Calu3 (cell line): ENCODE data around the gene KRT32. TPM values are rescaled to one million over a fixed set of nuclear protein-coding genes. Genes with fewer than 3 reads are reported as not detected.

Experiments used
- BruUV-seq: library from RNA; stranded (reverse); fragments of 400-500 nt; replicated peaks from 2 replicates; lab custom pipeline; 2021; lab: Mats Ljungman, UMichigan
- CTCF ChIA-PET: fragments of 300-600 bp; sonication (Branson Sonifier 250); formaldehyde crosslinking; loops from one replicate; lab custom pipeline; 2022; ENCODE audit warnings: antibody characterized with exemption; lab: Charles Lee
- DNase-seq: peaks from one replicate; pipeline ENCODE4 v3.0.0; 2022
- H3K27ac Mint-ChIP-seq: one replicate; pipeline ENCODE4 v1.8.0; 2022; ENCODE audit warnings: mixed read lengths; ENCODE audit not compliant: unreplicated experiment
- H3K27me3 Mint-ChIP-seq: one replicate; pipeline ENCODE4 v1.8.0; 2022; ENCODE audit warnings: mixed read lengths; ENCODE audit not compliant: unreplicated experiment
- H3K36me3 Mint-ChIP-seq: one replicate; pipeline ENCODE4 v1.8.0; 2022; ENCODE audit warnings: mild to moderate bottlenecking, moderate library complexity, mixed read lengths; ENCODE audit not compliant: insufficient read depth, unreplicated experiment
- H3K4me1 Mint-ChIP-seq: one replicate; pipeline ENCODE4 v1.8.0; 2022; ENCODE audit warnings: mild to moderate bottlenecking, low read depth, mixed read lengths; ENCODE audit not compliant: unreplicated experiment
- H3K4me3 Mint-ChIP-seq: one replicate; pipeline ENCODE4 v1.8.0; 2022; ENCODE audit warnings: mild to moderate bottlenecking, low read depth, moderate library complexity, mixed read lengths; ENCODE audit not compliant: unreplicated experiment
- H3K9me3 Mint-ChIP-seq: one replicate; pipeline ENCODE4 v1.8.0; 2022; ENCODE audit warnings: low read depth, mixed read lengths; ENCODE audit not compliant: unreplicated experiment
- intact Hi-C: fragments of 100-400 bp; cut with micrococcal nuclease; formaldehyde crosslinking; loops from one replicate; pipeline ENCODE4 v1.10.0; 2022; ENCODE audit not compliant: unreplicated experiment
- total RNA-seq: library from RNA; stranded (reverse); gene quantifications from 2 replicates; pipeline ENCODE4 v1.2.3, GENCODE V29; 2022
- TF ChIP-seq, protein P1 (sequence below): fragments of 200-600 bp; IDR thresholded peaks from one replicate; pipeline ENCODE4 v1.8.0; 2022; ENCODE audit warnings: antibody characterized with exemption; ENCODE audit not compliant: unreplicated experiment

Gene KRT32
- total RNA-seq, 1 experiment from 2014 or later = not detected

DNA sequence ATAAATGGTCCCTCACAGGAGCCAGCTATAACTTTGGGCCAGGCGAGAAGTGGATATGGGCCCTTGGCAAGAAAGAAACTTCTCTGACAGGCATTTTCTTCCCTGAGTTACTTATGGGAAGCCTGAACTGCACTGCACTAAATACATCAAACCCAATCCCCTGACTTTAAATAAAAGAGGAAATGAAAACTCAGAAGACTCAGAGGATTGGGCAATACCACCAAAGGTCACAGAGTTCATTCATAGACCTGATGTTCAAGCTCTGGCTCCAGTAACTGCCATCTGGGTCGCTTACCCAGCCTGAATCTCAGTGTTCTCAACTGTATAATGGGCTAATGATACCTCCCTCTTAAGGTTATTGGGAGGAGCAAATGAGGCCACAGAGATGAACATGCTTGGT is 12.9 kb upstream of the KRT32 start:
- no peaks in the 10 kb centered on the region for H3K36me3 Mint-ChIP-seq
- no peak for DNase-seq
- H3K4me1 Mint-ChIP-seq = no peaks in the 10 kb centered on the region
- no TSS peak for BruUV-seq
- CTCF ChIA-PET = interaction anchor here (1.2 kb wide), 1 partner anchor 10 kb away, joined by 3 read pairs; no protein-coding TSS in a partner anchor
- intact Hi-C loops = no loop called here
- H3K4me3 Mint-ChIP-seq = no peak overlapping the region
- no peak overlapping the region for H3K27ac Mint-ChIP-seq
- TF ChIP-seq, protein P1, sequence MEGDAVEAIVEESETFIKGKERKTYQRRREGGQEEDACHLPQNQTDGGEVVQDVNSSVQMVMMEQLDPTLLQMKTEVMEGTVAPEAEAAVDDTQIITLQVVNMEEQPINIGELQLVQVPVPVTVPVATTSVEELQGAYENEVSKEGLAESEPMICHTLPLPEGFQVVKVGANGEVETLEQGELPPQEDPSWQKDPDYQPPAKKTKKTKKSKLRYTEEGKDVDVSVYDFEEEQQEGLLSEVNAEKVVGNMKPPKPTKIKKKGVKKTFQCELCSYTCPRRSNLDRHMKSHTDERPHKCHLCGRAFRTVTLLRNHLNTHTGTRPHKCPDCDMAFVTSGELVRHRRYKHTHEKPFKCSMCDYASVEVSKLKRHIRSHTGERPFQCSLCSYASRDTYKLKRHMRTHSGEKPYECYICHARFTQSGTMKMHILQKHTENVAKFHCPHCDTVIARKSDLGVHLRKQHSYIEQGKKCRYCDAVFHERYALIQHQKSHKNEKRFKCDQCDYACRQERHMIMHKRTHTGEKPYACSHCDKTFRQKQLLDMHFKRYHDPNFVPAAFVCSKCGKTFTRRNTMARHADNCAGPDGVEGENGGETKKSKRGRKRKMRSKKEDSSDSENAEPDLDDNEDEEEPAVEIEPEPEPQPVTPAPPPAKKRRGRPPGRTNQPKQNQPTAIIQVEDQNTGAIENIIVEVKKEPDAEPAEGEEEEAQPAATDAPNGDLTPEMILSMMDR = no peak
- H3K9me3 Mint-ChIP-seq = no peaks in the 10 kb centered on the region
- H3K27me3 Mint-ChIP-seq = no peaks in the 10 kb centered on the region

- TF ChIP-seq, protein P1 = no peak
- H3K27ac Mint-ChIP-seq = no peak overlapping the region
- BruUV-seq = no TSS peak
Observed at GRCh38 chr17:41478237-41478636, 11.1 kb upstream of the KRT32 start.

DNA sequence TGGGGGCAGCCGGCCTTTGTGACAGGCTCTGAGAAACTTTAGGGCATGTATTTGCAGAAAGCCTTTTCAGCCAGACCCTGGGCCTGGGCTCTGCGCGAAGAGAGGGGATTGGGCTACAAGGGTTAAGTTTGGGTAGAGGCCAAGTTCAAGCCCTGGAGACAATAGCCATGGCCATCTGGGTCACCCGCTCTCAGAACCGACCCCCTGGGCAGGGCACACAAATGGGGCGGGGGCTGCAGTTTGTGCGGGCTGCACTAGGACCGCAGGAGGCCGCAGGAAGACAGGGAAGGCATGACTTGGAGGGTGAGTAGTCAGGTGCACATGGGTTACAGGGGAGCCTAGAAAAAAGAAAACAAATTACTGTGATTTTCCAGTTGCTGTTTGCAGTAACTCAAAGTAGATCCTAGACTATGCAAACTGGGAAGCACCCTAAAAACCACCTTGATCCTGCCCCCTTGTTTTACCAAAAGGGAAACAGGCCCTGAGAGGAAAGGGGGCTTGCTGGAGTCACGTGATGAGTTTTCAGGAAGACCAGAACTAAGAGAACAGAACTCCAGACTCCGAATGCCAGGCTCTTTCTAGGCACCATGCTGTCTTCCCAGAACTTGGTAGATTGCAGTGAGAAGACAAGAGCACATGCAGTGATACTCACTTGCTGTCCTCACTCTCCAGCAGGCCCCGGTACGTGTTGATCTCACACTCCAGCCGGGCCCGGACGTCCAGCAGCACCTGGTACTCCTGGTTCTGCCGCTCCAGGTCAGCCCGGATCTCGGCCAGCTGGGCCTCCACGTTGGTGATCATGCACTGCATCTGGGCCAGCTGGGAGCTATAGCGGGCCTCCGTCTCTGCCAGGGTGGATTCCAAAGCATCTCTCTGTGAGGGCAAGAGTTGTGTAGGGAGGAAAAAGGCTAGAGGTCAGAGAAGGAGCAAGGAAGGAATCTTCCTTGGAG is 10.0 kb upstream of the KRT32 start:
- intact Hi-C loops = no loop called here
- H3K4me1 Mint-ChIP-seq = no peaks in the 10 kb centered on the region
- no peak overlapping the region for H3K4me3 Mint-ChIP-seq
- no peak for DNase-seq
- BruUV-seq = no TSS peak
- H3K27me3 Mint-ChIP-seq = peaks cover 13% of the 10 kb centered on the region
- TF ChIP-seq, protein P1 = no peak
- no peaks in the 10 kb centered on the region for H3K9me3 Mint-ChIP-seq
- no peaks in the 10 kb centered on the region for H3K36me3 Mint-ChIP-seq
- CTCF ChIA-PET = interaction anchor here (0.8 to 1.6 kb wide), 2 partner anchors 10 to 59 kb away, joined by 3 read pairs; no protein-coding TSS in a partner anchor
- no peak overlapping the region for H3K27ac Mint-ChIP-seq

More at GRCh38 chr17:41478237-41478636, 11.1 kb upstream of the KRT32 start:
- Mint-ChIP-seq H3K27me3 (peaks cover 4% of the 10 kb centered on the region), H3K9me3 (no peaks in the 10 kb centered on the region), H3K4me3 (no peak overlapping the region), H3K36me3 (no peaks in the 10 kb centered on the region), H3K4me1 (no peaks in the 10 kb centered on the region)
- DNase-seq = no peak
- CTCF ChIA-PET = interaction anchor here (0.8 kb wide), 1 partner anchor 9 kb away, joined by 3 read pairs; no protein-coding TSS in a partner anchor
- intact Hi-C loops = no loop called here

GRCh38 chr17:41475421-41475820 is 8.2 kb upstream of the KRT32 start:
- H3K4me3 Mint-ChIP-seq = no peak overlapping the region
- peaks cover 21% of the 10 kb centered on the region for H3K27me3 Mint-ChIP-seq
- H3K27ac Mint-ChIP-seq = no peak overlapping the region
- no peaks in the 10 kb centered on the region for H3K4me1 Mint-ChIP-seq
- H3K9me3 Mint-ChIP-seq = no peaks in the 10 kb centered on the region
- intact Hi-C loops = no loop called here
- CTCF ChIA-PET = interaction anchor here (1.6 kb wide), 1 partner anchor 58 kb away, joined by 3 read pairs; no protein-coding TSS in a partner anchor
- no TSS peak for BruUV-seq
- no peak for DNase-seq
- TF ChIP-seq, protein P1 = no peak
- H3K36me3 Mint-ChIP-seq = no peaks in the 10 kb centered on the region
